ENCODE data around the gene RHOC. TPM values are rescaled to one million over a fixed set of nuclear protein-coding genes. Genes with fewer than 3 reads are reported as not detected.

The RHOC gene
- total RNA-seq, 1 experiment from 2014 or later, result 405 TPM

GRCh38 chr1:112686835-112687234 lies 20.1 kb downstream of the RHOC start:
- Histone ChIP-seq H3K27ac (ENCODE audit: low read length) (no peak overlapping the region), H3K9me2 (replicated peaks; ENCODE audit: low read length) (no peaks in the 10 kb centered on the region), H4K20me1 (ENCODE audit: low read length) (no peaks in the 10 kb centered on the region), H3K27me3 (ENCODE audit: low read length) (no peaks in the 10 kb centered on the region), H3K4me3 (ENCODE audit: low read length) (no peak overlapping the region), H3K4me2 (ENCODE audit: low read length) (no peak overlapping the region), H3F3A (ENCODE audit: low read length, unreplicated experiment) (no peaks in the 10 kb centered on the region), H3K9me3 (ENCODE audit: low read length) (no peaks in the 10 kb centered on the region), H3K9ac (ENCODE audit: low read length) (no peak overlapping the region), H3K4me1 (ENCODE audit: insufficient read depth, low read length) (no peaks in the 10 kb centered on the region), H3K36me3 (ENCODE audit: low read depth, low read length) (peaks cover 2% of the 10 kb centered on the region), H2AFZ (ENCODE audit: low read length) (no peak overlapping the region), H3K79me2 (ENCODE audit: low read length) (no peaks in the 10 kb centered on the region)
- CTCF ChIA-PET, result no interaction called here
- POLR2A ChIA-PET (ENCODE audit: unreplicated experiment), result no interaction called here
- ATAC-seq (no peak), DNase-seq (no peak)
- BruUV-seq (replicated peaks), result no TSS peak
- intact Hi-C loops (cut with micrococcal nuclease), result no loop called here
- TF ChIP-seq CTCF (conservative IDR thresholded peaks at IDR 0.05; ENCODE audit: low read depth, low read length) (no peak), EZH2phosphoT487 (IDR thresholded peaks at IDR 0.05; ENCODE audit: borderline replicate concordance, low read length) (no peak), EZH2 (IDR thresholded peaks at IDR 0.05; ENCODE audit: low read length, unreplicated experiment) (no peak)

- Histone ChIP-seq H3K4me3 (ENCODE audit: low read length) (no peak overlapping the region), H3K27ac (ENCODE audit: low read length) (no peak overlapping the region), H3K79me2 (ENCODE audit: low read length) (no peaks in the 10 kb centered on the region), H2AFZ (ENCODE audit: low read length) (no peak overlapping the region), H3K9me3 (ENCODE audit: low read length) (no peaks in the 10 kb centered on the region), H3K27me3 (ENCODE audit: low read length) (no peaks in the 10 kb centered on the region), H4K20me1 (ENCODE audit: low read length) (no peaks in the 10 kb centered on the region), H3K4me1 (ENCODE audit: insufficient read depth, low read length) (no peaks in the 10 kb centered on the region), H3K4me2 (ENCODE audit: low read length) (no peak overlapping the region), H3F3A (ENCODE audit: low read length, unreplicated experiment) (no peaks in the 10 kb centered on the region), H3K36me3 (ENCODE audit: low read depth, low read length) (peaks cover 2% of the 10 kb centered on the region), H3K9me2 (replicated peaks; ENCODE audit: low read length) (no peaks in the 10 kb centered on the region), H3K9ac (ENCODE audit: low read length) (no peak overlapping the region)
- ATAC-seq, result no peak
- intact Hi-C loops (cut with micrococcal nuclease), result no loop called here
- no peak for TF ChIP-seq EZH2 (IDR thresholded peaks at IDR 0.05; ENCODE audit: low read length, unreplicated experiment)
- TF ChIP-seq CTCF (conservative IDR thresholded peaks at IDR 0.05; ENCODE audit: low read depth, low read length), result no peak
- TF ChIP-seq EZH2phosphoT487 (IDR thresholded peaks at IDR 0.05; ENCODE audit: borderline replicate concordance, low read length), result no peak
- ChIA-PET POLR2A (ENCODE audit: unreplicated experiment) (interaction anchor here (0.7 kb wide), 1 partner anchor 13 kb away, joined by 3 read pairs; no protein-coding TSS in a partner anchor), CTCF (no interaction called here)
- BruUV-seq (replicated peaks), result no TSS peak
- DNase-seq, result no peak
Measured at GRCh38 chr1:112686417-112686816, 20.5 kb downstream of the RHOC start.

DNA sequence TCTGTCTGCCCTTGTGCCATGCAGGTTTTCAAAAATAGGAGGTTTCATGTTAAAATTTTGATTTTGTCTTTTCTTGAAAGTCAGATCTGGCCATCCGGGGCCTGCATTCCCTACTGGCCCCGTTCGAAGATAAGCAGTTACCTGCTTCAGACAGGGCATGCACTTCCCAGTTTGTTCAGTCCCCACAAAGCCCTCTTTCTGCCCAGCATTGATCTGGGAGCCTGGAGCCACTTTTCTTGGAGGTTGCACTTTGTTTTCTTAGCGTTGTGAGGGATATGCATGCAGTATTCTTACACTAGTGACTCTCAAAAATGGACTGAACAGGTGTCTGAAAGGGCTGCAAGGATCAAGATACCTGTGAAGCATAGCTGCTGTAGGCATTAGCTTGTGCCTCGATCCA lies 21.0 kb downstream of the RHOC start:
- Histone ChIP-seq H3K4me1 (ENCODE audit: insufficient read depth, low read length) (no peaks in the 10 kb centered on the region), H3K36me3 (ENCODE audit: low read depth, low read length) (peaks cover 2% of the 10 kb centered on the region), H3K4me3 (ENCODE audit: low read length) (no peak overlapping the region), H3K9me3 (ENCODE audit: low read length) (no peaks in the 10 kb centered on the region), H3K27me3 (ENCODE audit: low read length) (no peaks in the 10 kb centered on the region), H3K79me2 (ENCODE audit: low read length) (no peaks in the 10 kb centered on the region), H3F3A (ENCODE audit: low read length, unreplicated experiment) (no peaks in the 10 kb centered on the region), H3K27ac (ENCODE audit: low read length) (no peak overlapping the region), H3K9me2 (replicated peaks; ENCODE audit: low read length) (no peaks in the 10 kb centered on the region), H4K20me1 (ENCODE audit: low read length) (no peaks in the 10 kb centered on the region), H3K9ac (ENCODE audit: low read length) (no peak overlapping the region), H3K4me2 (ENCODE audit: low read length) (no peak overlapping the region), H2AFZ (ENCODE audit: low read length) (no peak overlapping the region)
- TF ChIP-seq CTCF (conservative IDR thresholded peaks at IDR 0.05; ENCODE audit: low read depth, low read length) (no peak), EZH2 (IDR thresholded peaks at IDR 0.05; ENCODE audit: low read length, unreplicated experiment) (no peak), EZH2phosphoT487 (IDR thresholded peaks at IDR 0.05; ENCODE audit: borderline replicate concordance, low read length) (no peak)
- ATAC-seq (no peak), DNase-seq (no peak)
- BruUV-seq (replicated peaks), result no TSS peak
- CTCF ChIA-PET, result no interaction called here
- intact Hi-C loops (cut with micrococcal nuclease), result no loop called here
- POLR2A ChIA-PET (ENCODE audit: unreplicated experiment), result interaction anchor here (0.7 kb wide), 1 partner anchor 13 kb away, joined by 3 read pairs; no protein-coding TSS in a partner anchor
